Renal cortical epithelial cell (primary cell): ENCODE data around the gene SCAMP2. TPM values are rescaled to one million over a fixed set of nuclear protein-coding genes. Genes with fewer than 3 reads are reported as not detected.

ENCODE experiments used
- DNase-seq: peaks from one replicate; pipeline ENCODE4 v3.0.0-alpha.2; 2011; ENCODE audit warnings: low read depth
- total RNA-seq: library from RNA; depleted of rRNA; stranded (reverse); fragments of >200 nt; gene quantifications from 2 replicates; pipeline ENCODE4 v1.2.3, GENCODE V29; 2014

SCAMP2 gene
- total RNA-seq, 1 donor from 2014 or later, result 64.5 TPM

- peak; percentile 49 for DNase-seq
These were observed 51.9 kb downstream of the SCAMP2 start for GRCh38 chr15:74821091-74821789.

GRCh38 chr15:74820056-74820455 is 53.1 kb downstream of the SCAMP2 start:
- DNase-seq, result no peak

GRCh38 chr15:74817370-74817737 is 55.8 kb downstream of the SCAMP2 start:
- peak; percentile 13 for DNase-seq

GRCh38 chr15:74816624-74817369 is 56.4 kb downstream of the SCAMP2 start:
- no peak for DNase-seq

GRCh38 chr15:74815961-74816360 is 57.2 kb downstream of the SCAMP2 start:
- no peak for DNase-seq

GRCh38 chr15:74815121-74815934 is 57.8 kb downstream of the SCAMP2 start:
- no peak for DNase-seq

GRCh38 chr15:74812533-74812932 is 60.6 kb downstream of the SCAMP2 start, which contains the start of gene LMAN1L:
LMAN1L (plus strand) TSS chr15:74812835; CDS start chr15:74812855, 20 bp downstream.
- no peak for DNase-seq

GRCh38 chr15:74809956-74810355 is 63.2 kb downstream of the SCAMP2 start:
- DNase-seq, result no peak

- no peak for DNase-seq
These were observed 63.9 kb downstream of the SCAMP2 start for GRCh38 chr15:74809242-74809641.

- DNase-seq, result no peak
These were observed 64.3 kb downstream of the SCAMP2 start for GRCh38 chr15:74808840-74809229.

GRCh38 chr15:74808078-74808839 is 64.9 kb downstream of the SCAMP2 start:
- peak; percentile 31 for DNase-seq

- DNase-seq, result no peak
These were observed 65.9 kb downstream of the SCAMP2 start for GRCh38 chr15:74807282-74807681.

- no peak for DNase-seq
These were observed 68.2 kb downstream of the SCAMP2 start for GRCh38 chr15:74804935-74805334.

- no peak for DNase-seq
These were observed 70.2 kb downstream of the SCAMP2 start for GRCh38 chr15:74802862-74803447.

- DNase-seq, result no peak
These were observed 70.9 kb downstream of the SCAMP2 start for GRCh38 chr15:74802290-74802689.

- DNase-seq, result no peak
These were observed 71.7 kb downstream of the SCAMP2 start for GRCh38 chr15:74801311-74801997.

- no peak for DNase-seq
These were observed 72.5 kb downstream of the SCAMP2 start for GRCh38 chr15:74800559-74801094.

- DNase-seq, result peak; percentile 55
These were observed 73.2 kb downstream of the SCAMP2 start for GRCh38 chr15:74799856-74800558.

- DNase-seq, result no peak
These were observed 73.8 kb downstream of the SCAMP2 start for GRCh38 chr15:74799255-74799855.
